Upper lobe of left lung (tissue), 4 donors: ENCODE data around the gene PRXL2A.

Experiments used
- EP300 ChIP-seq, 4 donors: sonication (generic); formaldehyde crosslinking; IDR thresholded peaks; one replicate each; pipeline ENCODE4 v1.5.1; 2017; ENCODE audit warnings: antibody characterized with exemption in 4 of 4, control low read depth in 2 of 4
- POLR2A ChIP-seq, 4 donors: fragments of 450-650 bp; IDR thresholded peaks; one replicate each; pipeline ENCODE4 v1.5.1; 2016 to 2017; ENCODE audit warnings: antibody characterized with exemption in 4 of 4, mild to moderate bottlenecking in 2 of 4
- POLR2AphosphoS5 ChIP-seq, 2 donors: sonication (generic); formaldehyde crosslinking; IDR thresholded peaks; one replicate each; pipeline ENCODE4 v1.5.1; 2017; ENCODE audit warnings: antibody characterized with exemption in 2 of 2
- TF ChIP-seq, protein P1 (sequence below), 6 experiments: fragments of 450-650 bp in 4 of 6; fragments of 200-600 bp in 2 of 6; sonication (generic) in 2 of 6; IDR thresholded peaks; one replicate each; pipeline ENCODE4 v1.5.1; 2016 to 2019; ENCODE audit warnings: antibody characterized with exemption in 6 of 6

- TF ChIP-seq, protein P1, sequence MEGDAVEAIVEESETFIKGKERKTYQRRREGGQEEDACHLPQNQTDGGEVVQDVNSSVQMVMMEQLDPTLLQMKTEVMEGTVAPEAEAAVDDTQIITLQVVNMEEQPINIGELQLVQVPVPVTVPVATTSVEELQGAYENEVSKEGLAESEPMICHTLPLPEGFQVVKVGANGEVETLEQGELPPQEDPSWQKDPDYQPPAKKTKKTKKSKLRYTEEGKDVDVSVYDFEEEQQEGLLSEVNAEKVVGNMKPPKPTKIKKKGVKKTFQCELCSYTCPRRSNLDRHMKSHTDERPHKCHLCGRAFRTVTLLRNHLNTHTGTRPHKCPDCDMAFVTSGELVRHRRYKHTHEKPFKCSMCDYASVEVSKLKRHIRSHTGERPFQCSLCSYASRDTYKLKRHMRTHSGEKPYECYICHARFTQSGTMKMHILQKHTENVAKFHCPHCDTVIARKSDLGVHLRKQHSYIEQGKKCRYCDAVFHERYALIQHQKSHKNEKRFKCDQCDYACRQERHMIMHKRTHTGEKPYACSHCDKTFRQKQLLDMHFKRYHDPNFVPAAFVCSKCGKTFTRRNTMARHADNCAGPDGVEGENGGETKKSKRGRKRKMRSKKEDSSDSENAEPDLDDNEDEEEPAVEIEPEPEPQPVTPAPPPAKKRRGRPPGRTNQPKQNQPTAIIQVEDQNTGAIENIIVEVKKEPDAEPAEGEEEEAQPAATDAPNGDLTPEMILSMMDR (IDR thresholded peaks at IDR 0.05): no peak
- TF ChIP-seq EP300 (IDR thresholded peaks at IDR 0.05): no peak
- no peak for TF ChIP-seq POLR2A (IDR thresholded peaks at IDR 0.05)
- no peak for TF ChIP-seq POLR2AphosphoS5 (IDR thresholded peaks at IDR 0.05)
Observed at GRCh38 chr10:80397014-80397413, 11.3 kb upstream of the PRXL2A start.
